GM23338 (cell line): ENCODE results near the gene ACCS. TPM values are rescaled to one million over a fixed set of nuclear protein-coding genes. Genes with fewer than 3 reads are reported as not detected.

Experiments used
- ATAC-seq: fragments of 200-7000 bp; cut with Tn5 transposase; 3 replicates; pipeline ENCODE4 v1.9.1; 2020
- DNase-seq: peaks from one replicate; pipeline ENCODE4 v3.0.0-alpha.2; 2015; ENCODE audit warnings: low spot score
- H2AFZ ChIP-seq: fragments of 200-600 bp; sonication (generic); 2 replicates; pipeline ENCODE4 v1.8.0; 2016; ENCODE audit warnings: antibody characterized with exemption, mild to moderate bottlenecking, moderate library complexity
- H3F3A ChIP-seq: fragments of 200-600 bp; sonication (generic); replicated peaks from 2 replicates; pipeline ENCODE4 v1.8.0; 2017; ENCODE audit warnings: antibody characterized with exemption, mixed run types, low read depth
- H3K27ac ChIP-seq: fragments of 200-600 bp; sonication (generic); 2 replicates; pipeline ENCODE4 v1.6.1; 2016; ENCODE audit warnings: low read depth
- H3K27me3 ChIP-seq: fragments of 200-600 bp; sonication (generic); 2 replicates; pipeline ENCODE4 v1.8.0; 2016; ENCODE audit warnings: mild to moderate bottlenecking, mixed run types, moderate library complexity; ENCODE audit not compliant: insufficient read depth
- H3K36me3 ChIP-seq: fragments of 200-600 bp; sonication (generic); 2 replicates; pipeline ENCODE4 v1.8.0; 2016; ENCODE audit warnings: mild to moderate bottlenecking; ENCODE audit not compliant: insufficient read depth
- H3K4me1 ChIP-seq: fragments of 200-600 bp; sonication (generic); 2 replicates; pipeline ENCODE4 v1.8.0; 2016; ENCODE audit warnings: mild to moderate bottlenecking, moderate library complexity; ENCODE audit not compliant: insufficient read depth
- H3K4me2 ChIP-seq: fragments of 200-600 bp; sonication (generic); 2 replicates; pipeline ENCODE4 v1.7.1; 2017; ENCODE audit warnings: mixed run types
- H3K4me3 ChIP-seq: fragments of 200-600 bp; sonication (generic); 2 replicates; pipeline ENCODE4 v1.6.1; 2016; ENCODE audit warnings: mixed run types
- H3K79me2 ChIP-seq: fragments of 200-600 bp; sonication (generic); replicated peaks from 2 replicates; pipeline ENCODE4 v1.8.0; 2017; ENCODE audit warnings: mild to moderate bottlenecking; ENCODE audit not compliant: insufficient read depth
- H3K9me2 ChIP-seq: fragments of 200-600 bp; sonication (generic); 2 replicates; pipeline ENCODE4 v1.8.0; 2017; ENCODE audit not compliant: insufficient read depth
- H4K20me1 ChIP-seq: fragments of 200-600 bp; sonication (generic); replicated peaks from 2 replicates; pipeline ENCODE4 v1.8.0; 2017; ENCODE audit warnings: mild to moderate bottlenecking; ENCODE audit not compliant: insufficient read depth
- H3K27ac Mint-ChIP-seq: 2 replicates; pipeline ENCODE4 v1.8.0; 2020; ENCODE audit warnings: inconsistent platforms, mild to moderate bottlenecking, moderate library complexity, mixed read lengths
- H3K27me3 Mint-ChIP-seq: 3 replicates; pipeline ENCODE4 v1.8.0; 2022; ENCODE audit warnings: low read depth, mild to moderate bottlenecking, moderate library complexity, mixed read lengths, inconsistent platforms; ENCODE audit not compliant: insufficient read depth, poor library complexity
- H3K36me3 Mint-ChIP-seq: 3 replicates; pipeline ENCODE4 v1.8.0; 2021; ENCODE audit warnings: low read depth, mild to moderate bottlenecking, inconsistent platforms, moderate library complexity, mixed read lengths
- H3K4me1 Mint-ChIP-seq: 3 replicates; pipeline ENCODE4 v1.8.0; 2020; ENCODE audit warnings: mild to moderate bottlenecking, inconsistent platforms, mixed read lengths
- H3K4me3 Mint-ChIP-seq: 3 replicates; pipeline ENCODE4 v1.8.0; 2021; ENCODE audit warnings: moderate library complexity, mild to moderate bottlenecking, inconsistent platforms, mixed read lengths
- H3K9me3 Mint-ChIP-seq: 3 replicates; pipeline ENCODE4 v1.8.0; 2020; ENCODE audit warnings: moderate library complexity, mild to moderate bottlenecking, inconsistent platforms, mixed read lengths
- CREB1 ChIP-seq: fragments of 250-450 bp; sonication (Bioruptor Pico); IDR thresholded peaks from 2 replicates; pipeline ENCODE4 v1.5.0; 2020; ENCODE audit warnings: low read depth, mild to moderate bottlenecking, moderate library complexity
- ETS1 ChIP-seq: IDR thresholded peaks from 2 replicates; pipeline ENCODE4 v1.6.1; 2016; ENCODE audit warnings: antibody characterized with exemption
- EZH2 ChIP-seq: fragments of 200-600 bp; sonication (generic); IDR thresholded peaks from one replicate; pipeline ENCODE4 v1.8.0; 2017; ENCODE audit warnings: antibody characterized with exemption, mild to moderate bottlenecking, low read depth; ENCODE audit not compliant: unreplicated experiment
- EZH2phosphoT487 ChIP-seq: fragments of 200-600 bp; sonication (generic); IDR thresholded peaks from one replicate; pipeline ENCODE4 v1.8.1; 2018; ENCODE audit warnings: antibody characterized with exemption; ENCODE audit not compliant: unreplicated experiment
- JUNB ChIP-seq: IDR thresholded peaks from one replicate; pipeline ENCODE4 v1.6.1; 2016; ENCODE audit warnings: antibody characterized with exemption; ENCODE audit not compliant: unreplicated experiment
- NANOG ChIP-seq: IDR thresholded peaks from 2 replicates; pipeline ENCODE4 v1.6.1; 2016; ENCODE audit warnings: antibody characterized with exemption, borderline replicate concordance
- POLR2AphosphoS5 ChIP-seq: IDR thresholded peaks from 2 replicates; pipeline ENCODE4 v1.6.1; 2016; ENCODE audit warnings: antibody characterized with exemption, low read depth
- REST ChIP-seq: IDR thresholded peaks from one replicate; pipeline ENCODE4 v1.6.1; 2018; ENCODE audit warnings: antibody characterized with exemption; ENCODE audit not compliant: unreplicated experiment
- STAT1 ChIP-seq: IDR thresholded peaks from one replicate; pipeline ENCODE4 v1.6.1; 2016; ENCODE audit warnings: antibody characterized with exemption; ENCODE audit not compliant: unreplicated experiment
- ZNF114 ChIP-seq: fragments of 250-450 bp; sonication (Bioruptor Pico); IDR thresholded peaks from 2 replicates; pipeline ENCODE4 v1.5.0; 2020; ENCODE audit warnings: mild to moderate bottlenecking, moderate library complexity
- ZNF331 ChIP-seq: fragments of 250-450 bp; sonication (Bioruptor Pico); IDR thresholded peaks from 2 replicates; pipeline ENCODE4 v1.5.0; 2020; ENCODE audit warnings: low read depth, mild to moderate bottlenecking, moderate library complexity
- polyA plus RNA-seq: library from polyadenylated mRNA; unstranded; fragments of >200 nt; fragmentation: Nextera tagmentation; extraction: Ambion mirVana; gene quantifications from 2 replicates; pipeline ENCODE4 v1.2.1, GENCODE V29; 2016
- total RNA-seq: library from RNA; depleted of rRNA; stranded (reverse); fragments of >200 nt; shearing (Covaris generic); gene quantifications from 2 replicates; pipeline ENCODE4 v1.2.3, GENCODE V29; 2014
- TF ChIP-seq, protein P1 (sequence below): fragments of 250-450 bp; sonication (Bioruptor Pico); IDR thresholded peaks from 2 replicates; pipeline ENCODE4 v1.5.0; 2020; ENCODE audit warnings: mild to moderate bottlenecking, moderate library complexity
- TF ChIP-seq, protein P2 (sequence below), 2 experiments: fragments of 200-600 bp in 1 of 2; sonication (generic) in 1 of 2; conservative IDR thresholded peaks; 2 replicates each; pipeline versions ENCODE4 v1.5.1 to v1.6.1; 2016 to 2017; ENCODE audit warnings: antibody characterized with exemption in 2 of 2, low read depth in 2 of 2, mild to moderate bottlenecking in 2 of 2, moderate library complexity in 1 of 2

ACCS gene
- total and polyA plus RNA-seq, 2 experiments from 2014 or later = 3.6 to 6.6 TPM

DNA sequence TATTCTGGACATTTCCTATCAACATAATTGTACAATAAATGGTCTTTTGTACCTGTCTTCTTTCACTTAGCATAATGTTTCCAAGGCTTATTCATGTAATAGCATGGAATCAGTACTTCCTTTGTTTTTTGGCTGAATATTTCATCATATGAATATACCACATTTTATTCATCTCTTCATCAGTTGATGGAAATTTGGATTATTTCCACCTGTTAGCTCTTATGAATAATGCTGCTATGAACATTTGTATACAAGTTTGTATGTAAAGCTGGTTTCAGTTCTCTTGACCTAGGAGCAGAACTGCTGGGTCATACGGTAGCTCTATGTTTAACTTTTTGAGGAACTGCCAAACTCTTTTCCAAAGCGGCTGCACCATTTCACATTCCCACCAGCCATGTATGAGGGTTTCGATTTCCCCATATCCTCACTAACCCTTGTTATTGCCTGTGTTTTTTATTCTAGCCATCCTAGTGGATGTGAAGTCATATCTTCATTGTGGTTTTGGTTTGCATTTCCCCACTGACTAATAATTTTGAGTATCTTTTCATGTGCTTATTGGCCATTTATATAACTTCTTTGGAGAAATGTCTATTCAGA is 50.3 kb downstream of the ACCS start:
- Mint-ChIP-seq H3K4me1 (peaks cover 10% of the 10 kb centered on the region), H3K4me3 (no peak overlapping the region), H3K9me3 (no peaks in the 10 kb centered on the region), H3K36me3 (peaks cover 15% of the 10 kb centered on the region; the same call in 2 of the 3 replicates), H3K27ac (no peak overlapping the region), H3K27me3 (peaks cover 4% of the 10 kb centered on the region)
- Histone ChIP-seq H2AFZ (no peak overlapping the region), H3K27me3 (no peaks in the 10 kb centered on the region), H3K4me3 (no peak overlapping the region), H4K20me1 (peaks cover 3% of the 10 kb centered on the region; the same call in 1 of the 2 replicates), H3F3A (no peaks in the 10 kb centered on the region), H3K27ac (no peak overlapping the region), H3K36me3 (0 out of 2 replicates have a peak, but pooled peaks cover 4% of the 10 kb centered on the region), H3K79me2 (no peaks in the 10 kb centered on the region), H3K9me2 (no peaks in the 10 kb centered on the region), H3K4me2 (no peak overlapping the region), H3K4me1 (no peaks in the 10 kb centered on the region)
- TF ChIP-seq ETS1 = no peak
- no peak for TF ChIP-seq REST
- no peak for TF ChIP-seq EZH2phosphoT487
- no peak for TF ChIP-seq EZH2
- TF ChIP-seq NANOG = no peak
- no peak for TF ChIP-seq JUNB
- TF ChIP-seq ZNF114 = no peak
- TF ChIP-seq ZNF331 = no peak
- no peak for TF ChIP-seq STAT1
- TF ChIP-seq POLR2AphosphoS5 = no peak
- TF ChIP-seq CREB1 (CRISPR knock-in tag) = no peak
- TF ChIP-seq, protein P1, sequence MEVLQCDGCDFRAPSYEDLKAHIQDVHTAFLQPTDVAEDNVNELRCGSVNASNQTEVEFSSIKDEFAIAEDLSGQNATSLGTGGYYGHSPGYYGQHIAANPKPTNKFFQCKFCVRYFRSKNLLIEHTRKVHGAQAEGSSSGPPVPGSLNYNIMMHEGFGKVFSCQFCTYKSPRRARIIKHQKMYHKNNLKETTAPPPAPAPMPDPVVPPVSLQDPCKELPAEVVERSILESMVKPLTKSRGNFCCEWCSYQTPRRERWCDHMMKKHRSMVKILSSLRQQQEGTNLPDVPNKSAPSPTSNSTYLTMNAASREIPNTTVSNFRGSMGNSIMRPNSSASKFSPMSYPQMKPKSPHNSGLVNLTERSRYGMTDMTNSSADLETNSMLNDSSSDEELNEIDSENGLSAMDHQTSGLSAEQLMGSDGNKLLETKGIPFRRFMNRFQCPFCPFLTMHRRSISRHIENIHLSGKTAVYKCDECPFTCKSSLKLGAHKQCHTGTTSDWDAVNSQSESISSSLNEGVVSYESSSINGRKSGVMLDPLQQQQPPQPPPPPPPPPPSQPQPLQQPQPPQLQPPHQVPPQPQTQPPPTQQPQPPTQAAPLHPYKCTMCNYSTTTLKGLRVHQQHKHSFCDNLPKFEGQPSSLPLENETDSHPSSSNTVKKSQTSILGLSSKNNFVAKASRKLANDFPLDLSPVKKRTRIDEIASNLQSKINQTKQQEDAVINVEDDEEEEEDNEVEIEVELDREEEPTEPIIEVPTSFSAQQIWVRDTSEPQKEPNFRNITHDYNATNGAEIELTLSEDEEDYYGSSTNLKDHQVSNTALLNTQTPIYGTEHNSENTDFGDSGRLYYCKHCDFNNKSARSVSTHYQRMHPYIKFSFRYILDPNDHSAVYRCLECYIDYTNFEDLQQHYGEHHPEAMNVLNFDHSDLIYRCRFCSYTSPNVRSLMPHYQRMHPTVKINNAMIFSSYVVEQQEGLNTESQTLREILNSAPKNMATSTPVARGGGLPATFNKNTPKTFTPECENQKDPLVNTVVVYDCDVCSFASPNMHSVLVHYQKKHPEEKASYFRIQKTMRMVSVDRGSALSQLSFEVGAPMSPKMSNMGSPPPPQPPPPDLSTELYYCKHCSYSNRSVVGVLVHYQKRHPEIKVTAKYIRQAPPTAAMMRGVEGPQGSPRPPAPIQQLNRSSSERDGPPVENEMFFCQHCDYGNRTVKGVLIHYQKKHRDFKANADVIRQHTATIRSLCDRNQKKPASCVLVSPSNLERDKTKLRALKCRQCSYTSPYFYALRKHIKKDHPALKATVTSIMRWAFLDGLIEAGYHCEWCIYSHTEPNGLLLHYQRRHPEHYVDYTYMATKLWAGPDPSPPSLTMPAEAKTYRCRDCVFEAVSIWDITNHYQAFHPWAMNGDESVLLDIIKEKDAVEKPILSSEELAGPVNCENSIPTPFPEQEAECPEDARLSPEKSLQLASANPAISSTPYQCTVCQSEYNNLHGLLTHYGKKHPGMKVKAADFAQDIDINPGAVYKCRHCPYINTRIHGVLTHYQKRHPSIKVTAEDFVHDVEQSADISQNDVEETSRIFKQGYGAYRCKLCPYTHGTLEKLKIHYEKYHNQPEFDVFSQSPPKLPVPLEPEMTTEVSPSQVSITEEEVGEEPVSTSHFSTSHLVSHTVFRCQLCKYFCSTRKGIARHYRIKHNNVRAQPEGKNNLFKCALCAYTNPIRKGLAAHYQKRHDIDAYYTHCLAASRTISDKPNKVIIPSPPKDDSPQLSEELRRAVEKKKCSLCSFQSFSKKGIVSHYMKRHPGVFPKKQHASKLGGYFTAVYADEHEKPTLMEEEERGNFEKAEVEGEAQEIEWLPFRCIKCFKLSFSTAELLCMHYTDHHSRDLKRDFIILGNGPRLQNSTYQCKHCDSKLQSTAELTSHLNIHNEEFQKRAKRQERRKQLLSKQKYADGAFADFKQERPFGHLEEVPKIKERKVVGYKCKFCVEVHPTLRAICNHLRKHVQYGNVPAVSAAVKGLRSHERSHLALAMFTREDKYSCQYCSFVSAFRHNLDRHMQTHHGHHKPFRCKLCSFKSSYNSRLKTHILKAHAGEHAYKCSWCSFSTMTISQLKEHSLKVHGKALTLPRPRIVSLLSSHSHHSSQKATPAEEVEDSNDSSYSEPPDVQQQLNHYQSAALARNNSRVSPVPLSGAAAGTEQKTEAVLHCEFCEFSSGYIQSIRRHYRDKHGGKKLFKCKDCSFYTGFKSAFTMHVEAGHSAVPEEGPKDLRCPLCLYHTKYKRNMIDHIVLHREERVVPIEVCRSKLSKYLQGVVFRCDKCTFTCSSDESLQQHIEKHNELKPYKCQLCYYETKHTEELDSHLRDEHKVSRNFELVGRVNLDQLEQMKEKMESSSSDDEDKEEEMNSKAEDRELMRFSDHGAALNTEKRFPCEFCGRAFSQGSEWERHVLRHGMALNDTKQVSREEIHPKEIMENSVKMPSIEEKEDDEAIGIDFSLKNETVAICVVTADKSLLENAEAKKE (CRISPR knock-in tag) = no peak
- TF ChIP-seq, protein P2, sequence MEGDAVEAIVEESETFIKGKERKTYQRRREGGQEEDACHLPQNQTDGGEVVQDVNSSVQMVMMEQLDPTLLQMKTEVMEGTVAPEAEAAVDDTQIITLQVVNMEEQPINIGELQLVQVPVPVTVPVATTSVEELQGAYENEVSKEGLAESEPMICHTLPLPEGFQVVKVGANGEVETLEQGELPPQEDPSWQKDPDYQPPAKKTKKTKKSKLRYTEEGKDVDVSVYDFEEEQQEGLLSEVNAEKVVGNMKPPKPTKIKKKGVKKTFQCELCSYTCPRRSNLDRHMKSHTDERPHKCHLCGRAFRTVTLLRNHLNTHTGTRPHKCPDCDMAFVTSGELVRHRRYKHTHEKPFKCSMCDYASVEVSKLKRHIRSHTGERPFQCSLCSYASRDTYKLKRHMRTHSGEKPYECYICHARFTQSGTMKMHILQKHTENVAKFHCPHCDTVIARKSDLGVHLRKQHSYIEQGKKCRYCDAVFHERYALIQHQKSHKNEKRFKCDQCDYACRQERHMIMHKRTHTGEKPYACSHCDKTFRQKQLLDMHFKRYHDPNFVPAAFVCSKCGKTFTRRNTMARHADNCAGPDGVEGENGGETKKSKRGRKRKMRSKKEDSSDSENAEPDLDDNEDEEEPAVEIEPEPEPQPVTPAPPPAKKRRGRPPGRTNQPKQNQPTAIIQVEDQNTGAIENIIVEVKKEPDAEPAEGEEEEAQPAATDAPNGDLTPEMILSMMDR (conservative IDR thresholded peaks at IDR 0.05; ENCODE audit: low read depth in 2 of 2) = no peak
- ATAC-seq = no peak
- DNase-seq = no peak
